ENCODE data around the gene CSNK2A1.
A peak's percentile ranks its signal among the peaks of the same experiment; 100 is the strongest.
"Not testable (repeated sequence)": the region's sequence is repeated elsewhere in the genome, so short reads cannot be mapped to it uniquely, and the experiment has no call there.

CSNK2A1 gene
- 84.7 to 169 (median 126) reads per million in 18 experiments for total RNA-seq

DNA sequence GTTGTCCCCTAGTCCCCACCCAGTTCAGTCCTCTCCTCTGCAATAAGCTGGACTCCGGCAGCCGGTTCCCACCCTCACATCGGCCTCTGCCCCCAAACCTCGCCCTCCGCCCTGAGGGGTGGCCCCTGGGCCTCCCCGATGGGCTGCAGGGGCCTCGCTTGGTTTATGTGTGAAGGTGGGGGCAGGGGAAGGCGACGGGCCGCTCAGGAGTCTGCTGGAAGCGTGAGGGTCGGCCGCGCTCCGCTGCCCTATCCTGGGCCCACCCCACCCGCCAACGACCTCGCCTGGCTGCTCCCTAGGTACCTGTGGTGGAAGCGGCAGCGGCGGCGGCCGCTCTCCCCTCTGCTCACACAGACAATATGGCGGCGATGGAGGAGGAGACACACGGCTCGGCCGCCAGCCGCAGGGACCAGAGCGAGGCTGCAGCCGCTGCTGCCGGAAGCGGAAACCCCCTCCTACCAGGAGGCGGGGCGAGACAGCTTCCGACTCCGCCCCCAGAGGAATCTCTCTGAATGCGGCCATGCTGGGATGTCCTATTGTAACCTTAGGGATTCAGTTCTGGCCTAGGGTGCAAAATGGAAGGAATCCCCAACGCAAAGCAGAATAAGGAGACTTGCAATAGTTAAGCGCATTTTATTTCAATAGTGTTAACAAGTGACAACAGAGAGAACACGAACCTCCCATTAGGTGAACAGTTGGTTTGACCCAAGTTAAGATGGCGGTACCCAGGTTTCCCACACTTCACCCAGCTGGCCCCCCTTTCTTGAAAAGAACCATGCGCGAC, at the start of gene CSNK2A1:
Gene CSNK2A1, minus strand, starts transcription at position 422 of the 784 bp plus-strand sequence. CDS start 35,239 bp downstream, outside the sequence.
- DNase-seq = peak; percentile 97

GRCh38 chr20:592506-592905, 48.9 kb upstream of the CSNK2A1 start:
- DNase-seq = no peak

GRCh38 chr20:591941-592340, 48.4 kb upstream of the CSNK2A1 start:
- DNase-seq = no peak

- peak; percentile 41 to 81 for DNase-seq
Observed at GRCh38 chr20:588932-589672, 45.5 kb upstream of the CSNK2A1 start.

- no peak for DNase-seq
Observed at GRCh38 chr20:588476-588875, 44.9 kb upstream of the CSNK2A1 start.

DNA sequence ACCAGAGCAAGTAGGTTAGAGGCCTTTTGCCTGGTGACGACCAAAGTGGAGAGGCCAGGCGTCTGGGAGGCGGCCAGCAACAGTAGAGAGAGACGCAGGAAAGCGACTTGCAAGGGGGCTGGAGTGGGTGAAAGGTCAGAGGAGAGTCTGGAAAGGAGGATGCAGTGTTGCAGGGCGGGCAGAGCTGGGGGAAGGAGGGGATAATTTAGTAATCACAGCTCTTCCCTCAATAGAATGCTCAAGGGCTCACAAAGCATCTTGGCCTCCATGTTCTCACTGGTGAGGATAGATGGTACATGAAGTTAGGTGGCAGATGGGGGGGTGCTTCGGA, 41.3 kb upstream of the CSNK2A1 start:
- no peak for DNase-seq

DNA sequence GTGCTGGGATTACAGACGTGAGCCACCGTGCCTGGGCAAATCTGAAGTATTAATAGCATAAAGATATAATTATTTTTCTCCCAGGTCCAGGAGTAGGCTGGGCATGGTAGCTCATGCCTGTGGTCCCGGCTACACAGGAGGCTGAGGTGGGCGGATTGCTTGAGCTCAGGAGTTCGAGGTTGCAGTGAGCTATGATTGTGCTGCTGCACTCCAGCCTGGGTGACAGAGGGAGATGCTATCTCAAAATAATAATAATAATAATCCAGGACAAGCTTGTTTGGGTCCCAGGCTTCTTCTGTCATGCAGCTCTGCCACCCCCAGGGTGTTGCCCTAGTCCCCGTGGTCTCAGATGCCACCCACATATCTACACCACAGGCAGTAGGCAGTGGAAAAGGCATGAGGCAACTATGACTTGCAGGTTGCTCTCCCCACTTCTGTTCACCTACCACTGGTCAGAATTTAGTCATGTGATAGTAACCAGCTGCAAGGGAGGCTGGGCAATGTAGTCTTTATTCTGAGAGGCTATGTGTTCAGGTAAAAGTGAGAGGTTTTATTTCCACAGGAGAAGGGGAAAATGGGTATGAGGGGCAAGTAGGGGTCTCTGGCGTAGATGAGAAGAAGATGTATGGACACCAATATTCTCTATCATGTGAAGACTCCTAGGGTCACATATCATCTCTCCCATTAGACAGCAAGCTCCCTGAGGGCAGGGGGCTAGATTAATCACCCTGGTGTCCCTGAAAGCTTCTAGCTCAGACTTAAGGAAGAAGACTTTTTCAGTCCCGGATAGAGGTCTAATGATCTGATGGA, 40.8 kb upstream of the CSNK2A1 start:
- peak; percentile 28 to 86 for DNase-seq

DNA sequence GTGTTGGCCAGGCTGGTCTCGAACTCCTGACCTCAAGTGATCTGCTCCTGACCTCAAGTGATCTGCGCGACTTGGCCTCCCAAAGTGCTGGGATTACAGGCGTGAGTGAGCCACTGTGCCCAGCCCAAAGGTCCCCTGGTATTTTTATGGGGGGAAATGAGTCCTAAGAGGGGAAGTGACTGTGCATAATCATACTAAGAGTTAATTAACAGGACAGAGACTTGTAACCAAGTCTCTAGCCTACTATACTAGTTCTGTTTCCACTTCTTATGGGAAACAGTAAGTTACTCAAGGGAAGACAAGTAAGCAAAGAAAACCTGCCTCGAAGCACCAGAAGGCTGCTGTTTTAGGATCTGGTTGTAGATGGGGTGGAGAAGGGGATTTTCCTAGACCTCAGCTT, 38.6 kb upstream of the CSNK2A1 start:
- DNase-seq = no peak

DNA sequence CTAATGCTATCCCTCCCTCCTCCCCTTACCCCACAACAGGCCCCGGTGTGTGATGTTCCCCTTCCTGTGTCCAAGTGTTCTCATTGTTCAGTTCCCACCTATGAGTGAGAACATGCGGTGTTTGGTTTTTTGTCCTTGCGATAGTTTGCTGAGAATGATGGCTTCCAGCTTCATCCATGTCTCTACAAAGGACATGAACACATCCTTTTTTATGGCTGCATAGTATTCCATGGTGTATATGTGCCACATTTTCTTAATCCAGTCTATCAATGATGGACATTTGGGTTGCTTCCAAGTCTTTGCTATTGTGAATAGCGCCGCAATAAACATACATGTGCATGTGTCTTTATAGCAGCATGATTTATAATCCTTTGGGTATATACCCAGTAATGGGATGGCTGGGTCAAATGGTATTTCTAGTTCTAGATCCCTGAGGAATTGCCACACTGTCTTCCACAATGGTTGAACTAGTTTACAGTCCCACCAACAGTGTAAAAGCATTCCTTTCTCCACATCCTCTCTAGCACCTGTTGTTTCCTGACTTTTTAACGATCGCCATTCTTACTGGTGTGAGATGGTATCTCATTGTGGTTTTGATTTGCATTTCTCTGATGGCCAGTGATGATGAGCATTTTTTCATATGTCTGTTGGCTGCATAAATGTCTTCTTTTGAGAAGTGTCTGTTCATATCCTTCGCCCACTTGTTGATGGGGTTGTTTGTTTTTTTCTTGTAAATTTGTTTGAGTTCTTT, 35.5 kb upstream of the CSNK2A1 start:
- not testable (repeated sequence) for DNase-seq

DNA sequence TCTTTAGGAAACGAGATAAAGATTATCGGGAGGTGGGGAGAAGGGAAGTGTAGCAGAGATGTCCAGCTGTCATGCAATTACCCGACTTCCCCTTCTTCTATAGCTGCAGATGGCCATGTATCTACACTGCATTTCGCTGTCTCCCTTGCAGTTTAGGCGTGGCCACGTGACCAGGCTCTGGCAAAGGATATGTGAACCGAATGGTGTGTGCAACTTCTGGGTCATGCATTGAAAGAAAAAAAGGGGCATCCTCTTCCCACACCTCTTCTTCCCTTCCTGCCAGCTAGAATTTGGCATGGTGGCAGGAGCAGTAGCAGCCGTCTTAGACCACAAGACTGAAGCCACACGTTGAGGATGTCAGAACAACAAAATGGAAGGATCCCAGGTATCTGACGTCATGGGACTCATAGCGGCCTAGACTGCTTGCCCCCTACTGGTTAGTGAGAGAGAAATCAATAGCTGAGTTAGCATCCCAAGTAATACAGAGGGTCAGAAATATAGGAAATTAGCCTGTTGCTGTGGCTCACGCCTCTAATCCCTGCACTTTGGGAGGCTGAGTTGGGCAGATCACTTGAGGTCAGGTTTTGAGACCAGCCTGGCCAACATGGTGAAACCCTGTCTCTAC, 33.7 kb upstream of the CSNK2A1 start:
- DNase-seq = peak in 1 of 2 donors; percentile 62

DNA sequence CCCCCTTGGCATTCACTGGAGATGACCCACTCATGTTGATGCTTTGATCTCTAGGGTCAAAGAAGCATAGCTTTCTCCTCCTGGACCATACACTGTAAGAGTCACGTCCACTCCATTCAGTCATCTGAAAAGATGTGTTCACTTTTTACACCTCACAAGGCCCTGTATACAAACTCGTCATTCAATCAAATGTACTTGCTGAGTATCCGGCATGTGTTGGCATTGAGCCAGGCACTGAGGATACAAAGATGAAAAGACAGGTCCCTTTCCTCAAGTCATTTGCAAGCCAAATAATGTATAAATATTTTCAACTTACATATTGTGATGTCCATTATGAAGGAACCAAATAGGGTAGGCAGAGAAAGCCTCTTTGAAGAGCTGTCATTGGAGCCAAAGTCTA, 32.6 kb upstream of the CSNK2A1 start:
- DNase-seq = no peak

- no peak for DNase-seq
Observed at GRCh38 chr20:575230-575629, 31.6 kb upstream of the CSNK2A1 start.

- DNase-seq = no peak
Observed at GRCh38 chr20:574297-574942, 30.8 kb upstream of the CSNK2A1 start.

DNA sequence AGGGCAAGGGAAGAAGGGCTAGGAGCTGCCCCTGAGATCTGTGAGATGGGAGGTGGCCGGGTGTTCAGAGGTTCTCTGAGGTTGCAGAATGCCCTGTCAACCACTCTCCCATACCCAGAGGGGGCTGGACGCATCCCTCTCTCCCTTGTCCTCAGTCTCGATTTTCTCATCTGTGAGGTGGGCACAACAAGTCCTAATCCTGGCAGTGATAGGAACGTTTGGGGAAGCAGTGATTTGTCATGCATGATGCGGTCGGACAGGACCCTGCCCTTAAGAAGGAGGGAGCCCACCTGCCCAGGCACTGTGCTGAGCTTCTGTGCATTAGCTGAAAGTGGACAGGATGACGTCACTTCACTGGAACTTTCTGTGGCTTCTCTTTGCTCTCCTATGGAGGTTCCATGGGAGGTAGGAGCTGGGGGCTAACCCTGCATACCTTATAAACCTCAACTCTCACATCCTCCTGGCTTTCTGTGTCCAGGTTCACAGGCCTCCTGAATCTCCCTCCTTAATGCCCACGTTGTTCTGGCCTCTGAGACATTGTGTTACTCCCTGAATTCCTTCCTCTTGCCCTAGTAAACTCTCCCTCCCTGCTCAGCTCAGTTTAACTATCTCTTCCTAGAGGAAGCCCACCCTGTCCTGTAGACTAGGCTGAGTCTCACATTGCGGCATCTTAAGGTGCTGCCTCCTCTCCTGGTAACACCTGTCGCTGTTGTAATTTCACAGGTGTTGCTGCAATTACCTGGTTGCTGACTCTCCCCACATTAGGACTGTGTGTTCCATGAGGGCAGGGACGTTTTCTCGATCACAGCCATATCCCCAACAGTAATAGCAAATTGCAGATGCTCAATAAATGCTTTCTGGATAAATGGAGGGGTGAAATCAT, 30.1 kb upstream of the CSNK2A1 start:
- DNase-seq = no peak

DNA sequence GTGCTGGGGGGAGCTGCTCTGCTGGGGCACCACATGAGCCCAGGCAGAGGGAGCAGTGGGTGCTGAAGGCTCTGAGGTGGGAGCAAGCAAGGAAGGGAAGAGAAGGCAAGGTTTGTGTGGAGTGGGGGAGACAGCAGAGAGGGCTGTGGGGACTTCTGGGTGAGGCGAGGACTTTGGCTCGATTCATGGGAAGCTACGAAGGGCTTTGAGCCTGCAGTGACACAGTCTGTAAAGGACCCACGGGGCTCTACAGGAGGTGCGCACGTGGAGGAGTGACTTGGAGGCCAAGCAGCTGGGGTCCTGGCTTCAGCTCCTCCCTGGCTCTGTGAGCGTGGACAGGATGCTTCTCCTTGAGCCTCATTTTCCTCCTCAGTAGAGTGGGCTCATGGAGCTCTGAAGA, 29.1 kb upstream of the CSNK2A1 start:
- no peak for DNase-seq

- DNase-seq = no peak
Observed at GRCh38 chr20:571754-572441, 28.3 kb upstream of the CSNK2A1 start.

DNA sequence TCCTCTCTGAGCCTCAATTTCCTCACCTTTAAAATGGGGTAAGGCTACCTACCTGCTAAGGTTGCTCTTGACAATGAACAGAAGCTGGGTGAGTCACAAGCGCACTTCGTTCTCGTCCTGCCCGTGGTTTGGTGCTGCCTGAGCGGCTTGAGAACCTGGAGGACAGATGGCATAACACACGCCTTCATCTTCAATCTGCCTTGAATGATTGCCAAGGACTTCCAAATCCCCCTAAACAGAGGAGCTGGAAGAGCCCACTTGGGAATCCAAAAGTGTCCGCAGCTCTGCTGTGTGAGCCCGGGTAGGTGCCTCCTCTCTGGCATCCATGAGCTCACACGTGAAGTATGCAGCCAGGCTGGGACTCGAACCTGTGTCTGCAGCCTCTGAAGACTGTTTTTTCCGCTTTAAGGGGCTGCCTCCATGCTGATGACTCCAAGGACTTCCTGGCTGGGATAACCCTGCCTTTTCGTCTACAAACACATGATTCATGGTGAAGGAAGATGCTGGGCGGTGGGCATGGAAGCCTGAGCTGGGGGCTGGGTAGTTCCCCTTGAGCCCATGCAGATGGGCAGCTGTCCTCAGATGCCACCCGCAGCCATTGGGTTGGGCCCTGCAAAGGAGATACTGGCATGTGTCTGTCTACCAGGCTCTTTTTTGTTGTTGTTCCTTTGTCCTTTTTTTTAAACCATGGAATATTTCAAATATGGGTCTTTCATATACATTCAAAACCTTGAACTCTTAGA, 25.3 kb upstream of the CSNK2A1 start:
- DNase-seq = no peak

DNA sequence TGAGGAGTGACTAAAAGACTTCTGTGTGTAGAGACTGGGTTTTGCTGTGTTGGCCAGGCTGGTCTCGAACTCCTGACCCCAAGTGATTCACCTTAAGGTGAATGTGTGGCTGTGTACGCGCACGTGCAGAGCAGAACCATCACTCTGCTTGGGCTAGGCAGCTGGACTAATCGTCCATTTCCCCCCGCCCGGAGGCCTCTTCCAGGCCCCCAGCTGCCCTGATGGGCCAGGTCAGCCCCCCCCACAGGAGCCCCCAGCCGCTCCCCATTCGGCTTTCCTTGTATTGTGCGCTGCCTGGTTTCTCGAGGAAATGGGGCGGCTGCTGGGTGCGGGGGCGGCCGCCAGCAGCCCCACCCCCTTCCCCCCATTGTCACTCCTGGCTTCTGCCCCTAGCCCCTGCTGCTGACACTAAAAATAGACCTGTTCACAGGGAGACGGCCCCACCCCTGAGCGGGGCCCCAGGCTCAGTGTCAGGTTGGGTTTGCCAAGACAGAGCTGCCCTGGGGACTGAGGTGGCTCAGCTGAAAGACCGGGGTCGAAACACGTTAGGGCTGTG, 24.6 kb upstream of the CSNK2A1 start:
- DNase-seq = no peak

DNA sequence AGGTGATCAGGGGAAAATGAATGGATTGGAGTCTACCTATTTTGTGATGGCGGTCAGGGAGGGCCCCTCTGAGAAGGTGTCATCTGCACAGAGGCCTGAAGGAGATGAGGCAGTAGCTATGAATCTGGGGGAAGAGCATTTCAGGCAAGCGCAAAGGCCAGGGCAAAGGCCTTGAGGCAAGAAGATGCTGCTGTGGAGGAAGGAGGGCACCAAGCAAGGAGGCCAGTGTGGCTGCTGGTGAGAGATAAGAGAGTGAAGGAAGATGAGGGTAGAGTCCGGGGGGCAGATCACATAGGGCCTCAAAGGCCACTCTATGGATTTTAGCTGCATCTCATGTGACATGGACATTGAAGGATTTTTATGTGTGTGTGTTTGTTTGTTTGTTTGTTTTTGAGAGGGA, 20.6 kb upstream of the CSNK2A1 start:
- no peak for DNase-seq

All from inflammatory macrophage (primary cell).